Osteocyte (in vitro differentiated cells): ENCODE measurements around the gene COL15A1. TPM values are rescaled to one million over a fixed set of nuclear protein-coding genes. Genes with fewer than 3 reads are reported as not detected.

Experiments
- DNase-seq: peaks from one replicate; pipeline ENCODE4 v3.0.0; 2021; ENCODE audit warnings: mixed read lengths; ENCODE audit not compliant: unreplicated experiment; ENCODE audit errors: extremely low spot score
- H3K27ac Mint-ChIP-seq: one replicate; pipeline ENCODE4 v1.8.0; 2021; ENCODE audit warnings: mild to moderate bottlenecking, mixed read lengths; ENCODE audit not compliant: unreplicated experiment
- H3K27me3 Mint-ChIP-seq: one replicate; pipeline ENCODE4 v1.8.0; 2021; ENCODE audit warnings: mixed read lengths; ENCODE audit not compliant: unreplicated experiment
- H3K36me3 Mint-ChIP-seq: one replicate; pipeline ENCODE4 v1.8.0; 2021; ENCODE audit warnings: mixed read lengths; ENCODE audit not compliant: unreplicated experiment
- H3K4me1 Mint-ChIP-seq: one replicate; pipeline ENCODE4 v1.8.0; 2021; ENCODE audit warnings: mixed read lengths; ENCODE audit not compliant: unreplicated experiment
- H3K4me3 Mint-ChIP-seq: one replicate; pipeline ENCODE4 v1.8.0; 2021; ENCODE audit warnings: mild to moderate bottlenecking, moderate library complexity, mixed read lengths; ENCODE audit not compliant: unreplicated experiment
- H3K9me3 Mint-ChIP-seq: one replicate; pipeline ENCODE4 v1.8.0; 2021; ENCODE audit warnings: mixed read lengths; ENCODE audit not compliant: unreplicated experiment
- total RNA-seq: library from RNA; stranded (reverse); gene quantifications from 2 replicates; pipeline ENCODE4 v1.2.1, GENCODE V29; 2021
- TF ChIP-seq, protein P1 (sequence below): fragments of 200-600 bp; sonication (generic); IDR thresholded peaks from 2 replicates; pipeline ENCODE4 v1.5.0; 2021; ENCODE audit warnings: antibody characterized with exemption, mild to moderate bottlenecking, moderate library complexity

The COL15A1 gene
- total RNA-seq, 1 donor from 2014 or later: 0.81 TPM

DNA sequence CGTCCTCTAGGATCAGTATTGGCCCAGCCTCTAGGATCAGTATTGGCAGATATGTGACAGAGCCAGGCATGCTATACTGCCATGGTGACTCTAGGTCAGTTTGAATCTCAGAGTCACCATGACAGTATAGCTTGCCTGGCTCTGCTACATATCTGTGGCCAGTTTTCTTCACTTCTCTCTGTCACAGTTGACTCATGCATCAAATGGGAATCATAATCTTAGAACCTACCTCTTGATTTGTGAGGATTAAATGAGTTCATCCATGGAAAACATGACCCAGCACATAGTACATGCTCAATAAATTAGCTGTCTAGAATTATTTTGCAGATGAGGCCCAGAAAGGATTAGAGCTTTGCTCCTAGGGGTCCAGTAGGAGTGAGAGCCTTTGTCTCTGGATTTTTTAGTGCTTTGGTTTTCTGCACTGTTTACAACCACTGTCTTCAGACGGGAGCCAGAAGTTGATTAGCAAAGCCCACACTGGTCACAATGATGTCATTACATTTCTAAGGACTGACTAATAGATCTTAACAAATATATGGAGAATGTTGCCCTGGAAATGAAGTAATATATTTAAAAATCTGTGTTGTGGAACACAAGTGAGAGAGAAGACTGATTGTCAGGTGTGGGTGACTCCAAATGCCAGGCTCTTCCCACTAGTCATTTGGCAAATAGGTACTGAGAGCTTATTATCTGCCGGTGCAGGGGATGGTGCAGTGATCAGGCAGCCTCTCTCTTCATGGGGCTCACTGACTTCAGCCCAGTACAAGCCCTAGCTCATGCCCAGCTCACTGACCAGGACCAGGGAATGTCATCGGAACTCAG, 76.0 kb downstream of the COL15A1 start:
- Mint-ChIP-seq H3K36me3 (no peaks in the 10 kb centered on the region), H3K9me3 (no peaks in the 10 kb centered on the region), H3K27me3 (no peaks in the 10 kb centered on the region), H3K27ac (peak overlapping the region; percentile 36), H3K4me3 (no peak overlapping the region), H3K4me1 (peaks cover 12% of the 10 kb centered on the region)
- TF ChIP-seq, protein P1, sequence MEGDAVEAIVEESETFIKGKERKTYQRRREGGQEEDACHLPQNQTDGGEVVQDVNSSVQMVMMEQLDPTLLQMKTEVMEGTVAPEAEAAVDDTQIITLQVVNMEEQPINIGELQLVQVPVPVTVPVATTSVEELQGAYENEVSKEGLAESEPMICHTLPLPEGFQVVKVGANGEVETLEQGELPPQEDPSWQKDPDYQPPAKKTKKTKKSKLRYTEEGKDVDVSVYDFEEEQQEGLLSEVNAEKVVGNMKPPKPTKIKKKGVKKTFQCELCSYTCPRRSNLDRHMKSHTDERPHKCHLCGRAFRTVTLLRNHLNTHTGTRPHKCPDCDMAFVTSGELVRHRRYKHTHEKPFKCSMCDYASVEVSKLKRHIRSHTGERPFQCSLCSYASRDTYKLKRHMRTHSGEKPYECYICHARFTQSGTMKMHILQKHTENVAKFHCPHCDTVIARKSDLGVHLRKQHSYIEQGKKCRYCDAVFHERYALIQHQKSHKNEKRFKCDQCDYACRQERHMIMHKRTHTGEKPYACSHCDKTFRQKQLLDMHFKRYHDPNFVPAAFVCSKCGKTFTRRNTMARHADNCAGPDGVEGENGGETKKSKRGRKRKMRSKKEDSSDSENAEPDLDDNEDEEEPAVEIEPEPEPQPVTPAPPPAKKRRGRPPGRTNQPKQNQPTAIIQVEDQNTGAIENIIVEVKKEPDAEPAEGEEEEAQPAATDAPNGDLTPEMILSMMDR: no peak
- no peak for DNase-seq

DNA sequence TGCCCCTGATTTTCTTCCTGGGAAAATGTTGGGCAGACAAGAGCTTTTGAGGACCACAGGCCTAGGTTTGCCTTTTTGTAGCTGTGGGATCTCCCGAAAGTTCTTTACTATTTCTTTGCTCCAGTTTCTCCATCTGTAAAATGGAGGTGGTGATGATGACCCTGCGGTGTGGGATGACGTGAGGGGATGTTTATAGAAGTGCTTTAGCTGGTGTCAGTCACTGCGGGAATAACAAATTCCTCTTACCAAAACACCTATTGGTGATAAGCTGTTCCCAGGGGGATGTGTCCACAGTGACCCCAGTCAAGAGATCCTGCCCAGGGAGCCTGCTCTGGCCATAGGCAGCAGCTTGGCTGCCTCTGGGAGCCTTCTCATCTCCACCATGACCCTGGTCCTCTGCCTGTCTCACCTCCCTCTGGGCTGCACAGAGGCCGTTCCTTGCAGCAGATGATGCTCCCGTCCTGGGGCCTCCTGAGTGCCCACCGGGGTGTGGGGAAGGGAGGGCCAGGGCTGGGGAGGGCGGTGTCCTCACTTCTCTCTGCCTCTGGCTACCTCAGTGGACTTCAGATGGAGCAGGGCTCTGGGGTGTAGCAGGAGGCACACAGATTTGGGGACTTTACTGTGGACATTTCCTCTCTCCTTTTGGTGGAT, 77.2 kb downstream of the COL15A1 start:
- H3K27ac Mint-ChIP-seq: no peak overlapping the region
- H3K27me3 Mint-ChIP-seq: no peaks in the 10 kb centered on the region
- H3K9me3 Mint-ChIP-seq: no peaks in the 10 kb centered on the region
- TF ChIP-seq, protein P1: no peak
- DNase-seq: no peak
- no peaks in the 10 kb centered on the region for H3K36me3 Mint-ChIP-seq
- H3K4me1 Mint-ChIP-seq: peaks cover 12% of the 10 kb centered on the region
- no peak overlapping the region for H3K4me3 Mint-ChIP-seq

DNA sequence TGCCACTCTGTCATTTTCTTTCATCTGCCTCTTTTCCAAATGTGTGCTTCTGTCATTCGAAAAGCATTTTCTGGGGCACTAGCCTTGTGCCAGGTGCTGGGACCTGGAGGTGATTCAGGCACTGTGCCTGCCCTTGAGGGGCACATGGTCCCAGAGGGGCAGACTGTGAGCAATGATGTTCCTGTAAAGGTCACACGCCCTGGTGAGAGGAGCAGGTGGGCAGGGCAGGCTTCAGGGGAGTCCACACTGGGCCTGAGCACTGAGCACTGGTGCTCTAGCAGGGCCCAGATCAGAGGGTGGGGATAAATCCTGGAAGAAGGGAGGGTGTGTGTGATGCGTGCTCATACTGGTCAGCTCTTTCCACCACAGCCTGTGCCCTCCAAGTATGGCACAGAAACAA, 77.8 kb downstream of the COL15A1 start:
- H3K27ac Mint-ChIP-seq: no peak overlapping the region
- H3K4me3 Mint-ChIP-seq: no peak overlapping the region
- H3K27me3 Mint-ChIP-seq: no peaks in the 10 kb centered on the region
- peak; percentile 53 for DNase-seq
- no peaks in the 10 kb centered on the region for H3K36me3 Mint-ChIP-seq
- TF ChIP-seq, protein P1: no peak
- peaks cover 12% of the 10 kb centered on the region for H3K4me1 Mint-ChIP-seq
- no peaks in the 10 kb centered on the region for H3K9me3 Mint-ChIP-seq

DNA sequence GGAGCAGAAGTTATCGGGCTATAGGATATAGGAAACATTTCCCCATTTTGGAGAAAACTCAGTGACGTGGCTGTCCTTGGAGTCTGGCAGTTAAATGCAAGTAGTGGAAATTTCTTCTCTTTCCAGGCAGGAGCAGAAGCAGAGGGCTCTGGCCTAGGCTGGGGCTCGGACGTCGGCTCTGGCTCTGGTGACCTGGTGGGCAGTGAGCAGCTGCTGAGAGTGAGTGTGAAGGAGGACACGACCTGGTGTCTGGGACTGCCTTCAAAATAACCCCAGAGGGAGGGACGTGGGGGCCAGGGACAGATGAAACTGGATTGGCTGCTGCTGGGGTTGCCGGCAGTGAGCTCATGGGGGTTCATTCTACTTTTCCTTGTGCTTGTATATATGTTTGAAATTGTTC, 79.5 kb downstream of the COL15A1 start:
- no peaks in the 10 kb centered on the region for H3K27me3 Mint-ChIP-seq
- H3K4me1 Mint-ChIP-seq: peaks cover 12% of the 10 kb centered on the region
- no peak overlapping the region for H3K4me3 Mint-ChIP-seq
- no peak for DNase-seq
- no peak overlapping the region for H3K27ac Mint-ChIP-seq
- TF ChIP-seq, protein P1: no peak
- no peaks in the 10 kb centered on the region for H3K36me3 Mint-ChIP-seq
- no peaks in the 10 kb centered on the region for H3K9me3 Mint-ChIP-seq

DNA sequence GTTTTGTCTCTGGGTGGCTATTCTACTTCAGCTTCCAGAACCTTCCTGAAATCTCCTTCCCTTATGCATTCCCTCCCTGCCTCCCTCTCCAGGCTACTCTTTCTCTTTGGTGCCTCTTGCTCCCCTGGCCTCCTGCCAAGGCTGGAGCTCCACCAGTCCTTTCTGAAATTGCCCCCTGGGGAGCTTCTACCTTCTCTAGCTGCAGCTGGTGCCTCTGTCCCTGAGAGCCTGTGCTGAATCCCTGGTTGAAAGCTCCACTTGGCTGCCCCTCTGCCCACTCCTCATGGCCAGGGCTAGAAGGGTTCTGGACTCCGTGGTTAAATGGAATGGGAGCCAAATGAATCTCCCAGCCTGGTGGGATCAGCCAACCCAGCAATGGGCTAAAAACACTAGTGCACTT, 80.1 kb downstream of the COL15A1 start:
- no peak for DNase-seq
- no peaks in the 10 kb centered on the region for H3K27me3 Mint-ChIP-seq
- H3K4me3 Mint-ChIP-seq: no peak overlapping the region
- no peaks in the 10 kb centered on the region for H3K9me3 Mint-ChIP-seq
- H3K36me3 Mint-ChIP-seq: no peaks in the 10 kb centered on the region
- peaks cover 13% of the 10 kb centered on the region for H3K4me1 Mint-ChIP-seq
- no peak overlapping the region for H3K27ac Mint-ChIP-seq
- TF ChIP-seq, protein P1: no peak
